ENCODE measurements around the gene PRPF38B.
"Not testable (repeated sequence)": the region's sequence is repeated elsewhere in the genome, so short reads cannot be mapped to it uniquely, and the experiment has no call there.

Gene PRPF38B

GRCh38 chr1:108681701-108682100, 10.4 kb upstream of the PRPF38B start:
- DNase-seq = not testable (repeated sequence)

- no peak for DNase-seq
These were observed 6.6 kb upstream of the PRPF38B start for GRCh38 chr1:108685529-108685928.

DNA sequence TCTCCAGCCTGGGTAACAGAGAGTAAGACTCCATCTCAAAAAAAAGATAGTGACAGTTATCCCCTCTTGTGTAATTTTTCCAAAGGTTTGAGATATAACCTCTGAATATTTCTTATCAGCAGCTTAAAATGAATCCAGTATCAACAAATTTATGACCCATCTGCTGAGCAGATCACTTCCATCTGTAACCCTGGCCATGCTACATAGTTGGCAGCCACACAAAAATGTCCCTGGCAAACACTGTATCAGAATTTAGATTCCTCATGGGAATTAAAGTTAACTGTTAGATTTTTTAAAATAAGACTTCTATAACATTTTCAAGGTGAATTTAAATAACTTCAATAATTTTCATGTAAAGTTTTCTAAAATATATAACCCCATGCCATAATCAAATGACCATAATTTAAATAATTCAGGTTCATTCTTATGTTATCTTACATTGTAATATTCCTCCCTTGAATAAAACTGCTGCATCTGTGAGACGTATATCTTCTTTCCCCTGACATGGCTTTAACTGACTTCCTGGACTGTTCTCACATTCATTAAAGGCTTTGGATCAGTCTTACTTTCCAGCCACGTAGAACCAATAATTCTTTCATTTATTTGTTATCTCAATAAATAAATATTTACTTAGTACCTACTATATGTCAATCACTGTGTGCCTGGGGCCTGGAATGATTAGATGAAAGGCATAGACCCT, 5.3 kb upstream of the PRPF38B start:
- DNase-seq = no peak

GRCh38 chr1:108691128-108691941, 775 bp upstream of the PRPF38B start:
- DNase-seq = no peak

DNA sequence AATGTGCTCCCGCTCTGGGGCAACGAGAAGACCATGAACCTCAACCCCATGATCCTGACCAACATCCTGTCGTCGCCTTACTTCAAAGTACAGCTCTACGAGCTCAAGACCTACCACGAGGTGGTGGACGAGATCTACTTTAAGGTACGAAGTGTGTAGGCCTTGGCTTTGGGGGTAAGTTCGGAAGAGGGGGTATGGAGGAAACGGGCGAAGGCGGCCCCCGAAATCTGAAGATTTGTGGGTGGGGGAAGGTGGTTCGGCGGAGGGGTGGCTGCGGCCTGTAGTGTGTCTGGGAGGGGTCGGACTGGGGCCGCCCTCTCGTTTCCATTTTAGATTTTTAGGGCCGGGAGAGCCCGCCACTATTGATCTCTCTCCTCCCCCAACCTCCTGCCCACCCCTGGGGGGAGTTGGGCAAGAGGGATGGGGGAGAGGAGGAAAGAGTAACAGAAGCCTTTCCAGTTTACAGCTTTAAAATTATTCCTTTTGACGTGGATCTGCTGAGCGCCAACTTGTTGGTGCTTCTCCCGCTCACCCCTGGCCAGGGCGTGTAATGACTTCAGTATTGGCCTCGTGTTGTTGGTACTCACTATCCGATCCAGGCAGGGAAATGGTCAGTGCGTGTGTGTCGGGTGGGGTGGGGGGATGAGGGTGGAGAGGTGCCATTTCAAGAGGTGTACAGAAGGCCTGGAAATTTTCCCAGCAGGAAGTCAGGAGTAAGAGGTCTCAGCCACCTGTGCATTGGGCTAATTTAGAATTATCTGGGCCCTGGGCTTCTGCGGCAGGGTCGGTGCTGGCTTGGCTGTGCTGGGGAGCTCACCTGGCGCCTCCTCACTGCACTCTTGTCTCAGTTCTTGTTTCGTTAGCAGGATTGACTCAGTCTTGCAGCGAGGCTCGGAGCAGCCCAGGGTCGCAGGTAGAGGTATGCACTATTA, 880 bp downstream of the PRPF38B start:
- DNase-seq = peak; percentile 76

DNA sequence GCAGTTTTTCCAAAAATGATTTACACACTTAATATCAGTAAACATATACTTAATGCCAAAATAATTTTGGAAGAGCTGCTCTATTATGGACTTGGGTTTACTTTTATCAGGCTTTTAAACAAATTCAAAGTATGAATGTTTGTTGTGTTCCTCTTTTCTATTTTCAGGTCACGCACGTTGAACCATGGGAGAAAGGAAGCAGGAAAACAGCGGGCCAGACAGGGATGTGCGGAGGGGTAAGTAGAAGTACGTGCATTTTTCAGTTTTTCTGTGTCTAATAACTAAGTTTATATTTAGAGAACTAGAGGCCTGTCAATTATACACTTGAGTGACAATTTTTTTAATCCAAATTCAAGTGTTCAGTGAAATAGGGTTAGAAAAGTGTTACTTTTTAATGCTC, 3.4 kb downstream of the PRPF38B start:
- DNase-seq = no peak

- no peak for DNase-seq
These were observed 7.5 kb downstream of the PRPF38B start for GRCh38 chr1:108699375-108700332.

GRCh38 chr1:108701176-108701849, 9.2 kb downstream of the PRPF38B start:
- DNase-seq = no peak

DNA sequence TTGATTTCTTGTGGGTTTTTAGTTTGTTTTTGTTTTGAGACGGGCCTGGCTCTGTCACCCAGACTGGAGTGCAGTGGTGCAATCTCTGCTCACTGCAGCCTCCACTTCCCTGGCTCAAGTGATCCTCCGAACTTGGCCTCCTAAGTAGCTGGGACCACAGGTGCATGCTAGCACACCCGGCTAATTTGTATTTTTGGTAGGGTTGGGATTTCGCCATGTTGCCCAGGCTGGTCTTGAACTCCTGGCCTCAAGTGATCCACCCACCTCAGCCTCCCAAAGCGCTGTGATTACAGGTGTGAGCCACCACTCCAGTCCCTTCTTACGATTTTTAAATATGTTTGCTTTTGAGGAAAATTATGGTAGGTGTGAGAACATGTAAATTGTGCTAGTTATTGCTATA, 10.0 kb downstream of the PRPF38B start:
- not testable (repeated sequence) for DNase-seq

GRCh38 chr1:108703939-108704338, 11.8 kb downstream of the PRPF38B start:
- DNase-seq = no peak

GRCh38 chr1:108704496-108704895, 12.4 kb downstream of the PRPF38B start:
- DNase-seq = no peak

DNA sequence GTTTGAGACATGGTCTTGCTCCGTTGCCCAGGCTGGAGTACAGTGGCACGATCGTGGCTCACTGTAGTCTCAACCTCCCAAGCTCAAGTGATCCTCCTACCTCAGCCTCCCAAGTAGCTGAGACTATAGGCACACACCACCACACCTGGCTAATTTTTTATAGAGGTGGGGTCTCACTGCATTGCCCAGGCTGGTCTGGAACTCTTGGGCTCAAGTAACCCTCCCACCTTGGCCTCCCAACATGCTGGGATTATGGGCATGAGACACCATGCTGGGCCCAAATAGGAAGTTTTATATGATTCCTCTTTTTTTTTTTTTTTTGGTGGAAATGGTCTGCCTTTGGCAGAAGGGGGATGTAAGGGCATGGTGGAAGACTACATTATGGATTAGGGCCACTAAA, 14.5 kb downstream of the PRPF38B start:
- DNase-seq = no peak

DNA sequence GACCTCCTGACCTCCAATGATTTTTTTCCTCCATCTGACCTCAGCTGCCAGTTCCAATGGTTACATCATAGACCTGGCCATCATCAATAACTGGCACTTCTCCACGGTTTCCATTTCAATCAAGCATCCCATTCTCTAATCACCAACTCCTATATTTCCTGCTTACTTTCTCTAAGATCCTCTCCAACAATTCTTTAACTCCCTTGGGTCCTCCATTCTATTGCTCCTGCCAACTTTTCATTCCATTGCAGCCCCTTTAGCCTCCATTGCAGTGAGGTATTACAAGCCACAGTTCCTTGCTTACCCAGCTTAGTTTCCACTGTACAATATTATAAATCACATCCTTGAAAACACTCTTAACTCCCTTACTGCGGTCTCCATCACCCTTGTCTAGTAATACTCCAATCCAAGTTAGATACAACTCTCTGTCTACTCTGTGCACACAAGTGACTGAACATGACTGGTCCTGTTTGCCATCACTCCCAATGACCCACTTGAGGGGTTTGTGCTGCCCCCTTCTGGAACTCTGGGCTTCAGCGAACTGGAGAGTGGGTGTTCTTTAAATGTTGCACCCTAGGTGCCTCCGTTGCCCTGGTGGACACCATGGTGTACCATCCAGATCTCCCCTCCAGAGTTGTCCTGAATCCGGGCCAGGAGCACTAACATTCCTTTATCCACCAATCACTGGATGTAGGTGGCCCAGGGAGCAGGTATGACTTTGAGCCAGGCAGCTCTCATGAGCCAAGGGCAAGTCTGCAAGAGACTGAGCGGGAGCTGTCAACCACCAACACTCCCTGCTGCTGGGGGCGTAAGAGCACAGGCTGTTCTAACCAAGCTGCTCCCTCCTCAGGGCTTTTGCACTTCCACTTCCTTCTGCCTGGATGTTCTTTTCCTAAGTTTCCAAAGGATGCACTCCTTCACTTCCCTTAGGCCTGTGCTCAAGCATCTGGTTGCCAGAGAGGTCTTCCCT, 16.9 kb downstream of the PRPF38B start:
- peak; percentile 63 for DNase-seq

GRCh38 chr1:108712606-108713150, 20.6 kb downstream of the PRPF38B start, which contains the start of gene FNDC7:
Gene FNDC7 (plus strand): TSS chr1:108712908. CDS start chr1:108712934, 26 bp downstream.
- DNase-seq = no peak

- DNase-seq = no peak
These were observed 23.8 kb downstream of the PRPF38B start for GRCh38 chr1:108715932-108716331.

DNA sequence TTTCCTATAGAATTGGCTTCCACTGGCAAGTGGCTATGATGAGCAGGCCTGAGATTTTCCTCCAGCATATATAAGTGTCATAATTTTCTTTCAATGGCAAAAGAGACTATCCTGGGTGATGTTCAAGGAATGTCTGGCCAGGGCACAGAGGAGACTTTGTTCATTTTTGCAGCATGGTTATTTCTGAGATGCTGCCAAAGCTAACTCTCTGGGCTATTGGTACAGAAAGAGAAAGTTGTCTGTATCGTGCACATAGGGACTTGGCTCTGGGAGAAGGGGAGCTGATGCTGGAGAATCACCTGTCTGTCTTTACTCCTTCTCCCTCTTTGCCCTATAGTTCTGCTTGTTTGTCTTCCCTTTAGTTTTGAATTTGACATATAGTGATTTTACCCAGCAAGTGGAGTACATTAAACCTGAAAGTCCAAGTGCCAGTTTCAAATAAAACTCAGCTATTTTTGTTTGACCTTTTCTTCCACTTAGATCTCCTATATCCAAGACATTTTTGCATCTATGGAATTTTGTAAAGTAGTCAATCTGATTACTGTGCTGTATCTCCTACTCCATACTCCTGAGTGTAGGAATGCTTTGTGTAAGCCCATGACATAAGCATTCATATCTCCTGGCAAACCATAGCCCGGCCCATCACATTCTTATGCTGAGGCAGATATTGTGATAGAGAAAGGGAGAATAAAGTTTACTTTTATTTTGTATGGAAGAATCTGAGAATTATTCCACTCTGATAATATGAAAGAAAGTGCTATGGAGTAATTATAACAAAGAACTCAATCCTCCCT, 24.5 kb downstream of the PRPF38B start:
- no peak for DNase-seq

- DNase-seq = no peak
These were observed 25.7 kb downstream of the PRPF38B start for GRCh38 chr1:108717774-108718316.

DNA sequence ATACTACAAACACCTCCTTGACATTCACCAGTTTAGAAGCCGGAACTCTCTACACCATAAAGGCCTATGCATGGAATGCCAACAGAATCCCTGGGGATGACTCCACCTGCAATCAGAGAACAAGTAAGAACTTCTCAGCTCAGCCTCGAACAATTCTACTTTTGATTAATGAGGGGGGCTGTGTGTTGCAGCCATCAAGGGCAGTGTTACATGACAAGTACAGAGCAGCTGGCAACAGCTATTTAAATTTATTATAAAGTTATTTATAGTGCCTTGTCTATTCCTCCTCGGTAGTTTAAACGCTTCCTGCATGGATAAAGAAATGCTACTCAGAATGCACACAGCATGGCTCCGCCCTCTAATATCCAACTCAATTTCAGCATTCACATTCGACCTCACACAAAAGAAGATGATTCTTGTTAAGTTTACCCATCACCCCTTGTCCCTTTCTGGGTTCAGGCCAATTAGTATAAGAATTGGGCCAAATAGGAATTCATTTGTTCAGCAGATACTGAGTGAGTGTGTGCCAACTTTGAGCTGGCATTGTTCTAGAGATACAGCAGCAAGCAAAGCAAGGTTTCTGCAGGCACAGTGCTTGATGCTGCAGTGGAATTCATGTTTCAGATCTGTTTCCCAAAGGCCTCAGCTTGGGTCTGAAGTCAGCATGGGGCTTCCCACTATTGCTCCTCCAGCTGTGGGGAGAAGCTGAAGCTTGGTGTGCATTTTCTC, 27.0 kb downstream of the PRPF38B start:
- no peak for DNase-seq
